Sigmoid colon (tissue), 7 donors: ENCODE results near the gene NEURL1. TPM values are rescaled to one million over a fixed set of nuclear protein-coding genes. Genes with fewer than 3 reads are reported as not detected.

Source experiments
- DNase-seq: peaks from one replicate; pipeline ENCODE4 v3.0.0-alpha.2; 2019
- H3K27ac ChIP-seq, 4 donors: fragments of 200-600 bp; sonication (generic); one replicate each; pipeline ENCODE4 v1.5.1; 2016 to 2019; ENCODE audit warnings: mild to moderate bottlenecking in 1 of 4
- H3K27me3 ChIP-seq, 3 donors: fragments of 200-600 bp; sonication (generic); one replicate each; pipeline ENCODE4 v1.5.1; 2019; ENCODE audit warnings: mild to moderate bottlenecking in 1 of 3
- H3K36me3 ChIP-seq, 4 donors: fragments of 200-600 bp; sonication (generic); one replicate each; pipeline ENCODE4 v1.5.1; 2016 to 2019
- H3K4me1 ChIP-seq, 4 donors: fragments of 200-600 bp; sonication (generic); one replicate each; pipeline ENCODE4 v1.5.1; 2017 to 2019
- H3K4me3 ChIP-seq, 4 donors: fragments of 200-600 bp; sonication (generic); one replicate each; pipeline ENCODE4 v1.5.1; 2017 to 2019; ENCODE audit warnings: mild to moderate bottlenecking in 2 of 4, moderate library complexity in 1 of 4
- H3K9me3 ChIP-seq, 4 donors: fragments of 200-600 bp in 3 of 4; sonication (generic) in 3 of 4; one replicate each; pipeline versions ENCODE4 v1.5.1 to v1.6.1; 2013 to 2019
- CTCF ChIP-seq, 4 experiments: fragments of 450-650 bp in 3 of 4; fragments of 200-600 bp in 1 of 4; IDR thresholded peaks; one replicate each; pipeline ENCODE4 v1.5.1; 2016 to 2019; ENCODE audit warnings: antibody characterized with exemption in 4 of 4, mild to moderate bottlenecking in 3 of 4, moderate library complexity in 2 of 4
- EP300 ChIP-seq, 4 donors: sonication (generic); formaldehyde crosslinking; IDR thresholded peaks; one replicate each; pipeline ENCODE4 v1.6.1; 2017; ENCODE audit warnings: antibody characterized with exemption in 4 of 4
- POLR2A ChIP-seq, 2 donors: fragments of 450-650 bp; IDR thresholded peaks; one replicate each; pipeline ENCODE4 v1.6.1; 2016; ENCODE audit warnings: antibody characterized with exemption in 2 of 2, mild to moderate bottlenecking in 2 of 2, moderate library complexity in 2 of 2
- POLR2AphosphoS5 ChIP-seq, 4 donors: sonication (generic); formaldehyde crosslinking; IDR thresholded peaks; one replicate each; pipeline ENCODE4 v1.6.1; 2017; ENCODE audit warnings: antibody characterized with exemption in 4 of 4
- WGBS, 2 donors: extraction: QIAGEN DNeasy Blood & Tissue Kit; methylation state at CpG; one replicate each; pipeline ENCODE4 v1.1.7; 2013; 5-methylcytosine and 5-hydroxymethylcytosine counted together
- intact Hi-C: fragments of 100-400 bp; cut with DNase I; formaldehyde crosslinking; loops from one replicate; pipeline ENCODE4 v1.15.1; 2023
- polyA plus RNA-seq, 3 donors: library from polyadenylated mRNA; stranded (reverse); fragments of 200-250 nt; gene quantifications; one replicate each; pipeline ENCODE4 v1.2.3, GENCODE V29; 2013
- total RNA-seq, 4 donors: library from RNA; depleted of rRNA; stranded (reverse); fragments of >200 nt; gene quantifications; one replicate each; pipeline ENCODE4 v1.1.0, GENCODE V29; 2016
- donor health status: healthy with polysubstance abuse.
- donor health status: Bipolar disorder and iron deficiency.
- donor health status: healthy.

The NEURL1 gene
- total and polyA plus RNA-seq, 7 donors, result 0.41 to 54.1 (median 15.3) TPM; not detected in 1

- H3K4me3 ChIP-seq, result no peak overlapping the region
- intact Hi-C loops, result no loop called here
- peaks cover 0 to 15% (median 12%) of the 10 kb centered on the region in 4 donors for H3K4me1 ChIP-seq
- DNase-seq, result no peak
- TF ChIP-seq EP300 (IDR thresholded peaks at IDR 0.05) (no peak), POLR2A (IDR thresholded peaks at IDR 0.05) (no peak), POLR2AphosphoS5 (IDR thresholded peaks at IDR 0.05) (no peak), CTCF (IDR thresholded peaks at IDR 0.05) (no peak)
- no peaks in the 10 kb centered on the region for H3K36me3 ChIP-seq
- H3K27ac ChIP-seq, result no peak overlapping the region
- H3K9me3 ChIP-seq, result no peaks in the 10 kb centered on the region
- 91 to 94% methylated on average over 9 of the region's 9 CpGs for WGBS, 2 donors
- H3K27me3 ChIP-seq, result peaks cover 0 to 8% (median 0%) of the 10 kb centered on the region in 3 donors
These were observed 50.4 kb downstream of the NEURL1 start for GRCh38 chr10:103543617-103544525.

- H3K9me3 ChIP-seq, result no peaks in the 10 kb centered on the region
- peaks cover 0 to 15% (median 12%) of the 10 kb centered on the region in 4 donors for H3K4me1 ChIP-seq
- 90 to 93% methylated on average over 8 of the region's 8 CpGs for WGBS, 2 donors
- no peak overlapping the region for H3K27ac ChIP-seq
- H3K36me3 ChIP-seq, result no peaks in the 10 kb centered on the region
- H3K4me3 ChIP-seq, result no peak overlapping the region
- intact Hi-C loops, result no loop called here
- peaks cover 0 to 8% (median 0%) of the 10 kb centered on the region in 3 donors for H3K27me3 ChIP-seq
- TF ChIP-seq EP300 (IDR thresholded peaks at IDR 0.05), result no peak
- no peak for TF ChIP-seq POLR2A (IDR thresholded peaks at IDR 0.05)
- no peak for TF ChIP-seq CTCF (IDR thresholded peaks at IDR 0.05)
- no peak for TF ChIP-seq POLR2AphosphoS5 (IDR thresholded peaks at IDR 0.05)
- no peak for DNase-seq
These were observed 51.3 kb downstream of the NEURL1 start for GRCh38 chr10:103544657-103545310.

- no peak for DNase-seq
- Histone ChIP-seq H3K27ac (no peak overlapping the region), H3K27me3 (peaks cover 0 to 6% (median 0%) of the 10 kb centered on the region in 3 donors), H3K4me3 (no peak overlapping the region), H3K4me1 (peaks cover 0 to 15% (median 12%) of the 10 kb centered on the region in 4 donors), H3K36me3 (no peaks in the 10 kb centered on the region), H3K9me3 (no peaks in the 10 kb centered on the region)
- 49 to 89% methylated on average over 1 of the region's 1 CpG for WGBS, 2 donors
- TF ChIP-seq EP300 (IDR thresholded peaks at IDR 0.05), result no peak
- TF ChIP-seq CTCF (IDR thresholded peaks at IDR 0.05), result no peak
- no peak for TF ChIP-seq POLR2AphosphoS5 (IDR thresholded peaks at IDR 0.05)
- TF ChIP-seq POLR2A (IDR thresholded peaks at IDR 0.05), result no peak
- intact Hi-C loops, result no loop called here
These were observed 51.9 kb downstream of the NEURL1 start for GRCh38 chr10:103545366-103545765.

- TF ChIP-seq POLR2A (IDR thresholded peaks at IDR 0.05) (no peak), POLR2AphosphoS5 (IDR thresholded peaks at IDR 0.05) (no peak), EP300 (IDR thresholded peaks at IDR 0.05) (no peak), CTCF (IDR thresholded peaks at IDR 0.05) (no peak)
- H3K4me3 ChIP-seq, result no peak overlapping the region
- peaks cover 0 to 15% (median 12%) of the 10 kb centered on the region in 4 donors for H3K4me1 ChIP-seq
- WGBS, 2 donors, result 43 to 76% methylated on average over 4 of the region's 4 CpGs
- H3K36me3 ChIP-seq, result no peaks in the 10 kb centered on the region
- peaks cover 0 to 2% (median 0%) of the 10 kb centered on the region in 3 donors for H3K27me3 ChIP-seq
- H3K9me3 ChIP-seq, result no peaks in the 10 kb centered on the region
- intact Hi-C loops, result no loop called here
- DNase-seq, result no peak
- H3K27ac ChIP-seq, result no peak overlapping the region
These were observed 52.3 kb downstream of the NEURL1 start for GRCh38 chr10:103545771-103546281.
